GM15510 (cell line): ENCODE results near the gene ZNF300.

ENCODE experiments used
- POLR2A ChIP-seq: IDR thresholded peaks from 3 replicates; pipeline ENCODE4 v1.6.1; 2011; ENCODE audit warnings: borderline replicate concordance; ENCODE audit not compliant: insufficient read length; ENCODE audit errors: extremely low read depth

Gene ZNF300

GRCh38 chr5:150904479-150905311 is at the start of gene ZNF300:
Gene ZNF300 (minus strand): TSS chr5:150904980. CDS start chr5:150903155, 1,825 bp downstream.
- TF ChIP-seq POLR2A = no peak

- no peak for TF ChIP-seq POLR2A
Observed at GRCh38 chr5:150948539-150948938, 43.8 kb upstream of the ZNF300 start.

GRCh38 chr5:150946351-150946905 is 41.6 kb upstream of the ZNF300 start:
- TF ChIP-seq POLR2A = no peak

GRCh38 chr5:150945947-150946346 is 41.2 kb upstream of the ZNF300 start:
- TF ChIP-seq POLR2A = no peak

GRCh38 chr5:150945486-150945885 is 40.7 kb upstream of the ZNF300 start:
- no peak for TF ChIP-seq POLR2A

- TF ChIP-seq POLR2A = no peak
Observed at GRCh38 chr5:150931368-150931965, 26.7 kb upstream of the ZNF300 start.

GRCh38 chr5:150918613-150919012 is 13.8 kb upstream of the ZNF300 start:
- TF ChIP-seq POLR2A = no peak

GRCh38 chr5:150912312-150912814 is 7.6 kb upstream of the ZNF300 start:
- no peak for TF ChIP-seq POLR2A

GRCh38 chr5:150905312-150905683 is 518 bp upstream of the ZNF300 start:
- TF ChIP-seq POLR2A = no peak

GRCh38 chr5:150901446-150901845 is 3.3 kb downstream of the ZNF300 start:
- TF ChIP-seq POLR2A = no peak

- TF ChIP-seq POLR2A = no peak
Observed at GRCh38 chr5:150895431-150896428, 9.1 kb downstream of the ZNF300 start.

- TF ChIP-seq POLR2A = no peak
Observed at GRCh38 chr5:150879358-150879757, 25.4 kb downstream of the ZNF300 start.

GRCh38 chr5:150862070-150862469 is 42.7 kb downstream of the ZNF300 start:
- TF ChIP-seq POLR2A = no peak

- no peak for TF ChIP-seq POLR2A
Observed at GRCh38 chr5:150860246-150860821, 44.4 kb downstream of the ZNF300 start.

GRCh38 chr5:150853561-150853960 is 51.2 kb downstream of the ZNF300 start:
- TF ChIP-seq POLR2A = no peak

GRCh38 chr5:150851039-150851438 is 53.7 kb downstream of the ZNF300 start:
- TF ChIP-seq POLR2A = no peak
